HepG2 (cell line): ENCODE results near the gene MYADML2. TPM values are rescaled to one million over a fixed set of nuclear protein-coding genes. Genes with fewer than 3 reads are reported as not detected.
A peak's percentile ranks its signal among the peaks of the same experiment; 100 is the strongest.

ENCODE experiments used
- AKAP8 ChIP-seq: sonication (generic); formaldehyde crosslinking; IDR thresholded peaks from 2 replicates; pipeline ENCODE4 v1.5.1; 2020; ENCODE audit warnings: mild to moderate bottlenecking, missing genetic modification reagents
- CENPT ChIP-seq: sonication (generic); formaldehyde crosslinking; IDR thresholded peaks from 2 replicates; pipeline ENCODE4 v1.8.0; 2022; ENCODE audit warnings: low read depth, mild to moderate bottlenecking, moderate library complexity, missing genetic modification reagents
- EED ChIP-seq: sonication (generic); formaldehyde crosslinking; IDR thresholded peaks from 2 replicates; pipeline ENCODE4 v1.5.0; 2020; ENCODE audit warnings: mild to moderate bottlenecking, missing genetic modification reagents
- FLYWCH1 ChIP-seq: sonication (generic); formaldehyde crosslinking; IDR thresholded peaks from 2 replicates; pipeline ENCODE4 v1.8.1; 2023; ENCODE audit warnings: mild to moderate bottlenecking, missing genetic modification reagents
- GLI4 ChIP-seq: sonication (generic); formaldehyde crosslinking; IDR thresholded peaks from 2 replicates; pipeline ENCODE4 v1.5.1; 2020; ENCODE audit warnings: missing genetic modification reagents, mild to moderate bottlenecking, moderate library complexity, borderline replicate concordance
- HNRNPK ChIP-seq: fragments of 200-400 bp; formaldehyde crosslinking; IDR thresholded peaks from 2 replicates; pipeline ENCODE4 v1.6.1; 2018; ENCODE audit warnings: low read length, low read depth, moderate library complexity, mild to moderate bottlenecking; ENCODE audit not compliant: poor library complexity, severe bottlenecking
- HNRNPUL1 ChIP-seq: fragments of 200-400 bp; formaldehyde crosslinking; IDR thresholded peaks from 2 replicates; pipeline ENCODE4 v1.6.1; 2017; ENCODE audit warnings: low read depth, mild to moderate bottlenecking, low read length, moderate library complexity
- SMARCE1 ChIP-seq: fragments of 450-650 bp; IDR thresholded peaks from 2 replicates; pipeline ENCODE4 v1.6.1; 2017; ENCODE audit warnings: borderline replicate concordance
- TBX2 ChIP-seq: sonication (generic); formaldehyde crosslinking; IDR thresholded peaks from 2 replicates; pipeline ENCODE4 v1.5.0; 2020; ENCODE audit warnings: missing genetic modification reagents, mild to moderate bottlenecking, borderline replicate concordance
- TCF7L2 ChIP-seq: IDR thresholded peaks from 2 replicates; pipeline ENCODE4 v1.6.1; 2011; ENCODE audit warnings: mild to moderate bottlenecking, low read depth, low read length, moderate library complexity
- TEF ChIP-seq: sonication (generic); formaldehyde crosslinking; IDR thresholded peaks from 2 replicates; pipeline ENCODE4 v1.5.0; 2020; ENCODE audit warnings: missing genetic modification reagents
- TMF1 ChIP-seq: sonication (generic); formaldehyde crosslinking; IDR thresholded peaks from 2 replicates; pipeline ENCODE4 v1.8.1; 2022; ENCODE audit warnings: low read depth, missing genetic modification reagents
- ZBED4 ChIP-seq: sonication (generic); formaldehyde crosslinking; IDR thresholded peaks from 2 replicates; pipeline ENCODE4 v1.4.0; 2020; ENCODE audit warnings: missing genetic modification reagents, borderline replicate concordance
- ZNF224 ChIP-seq: sonication (generic); formaldehyde crosslinking; IDR thresholded peaks from 2 replicates; pipeline ENCODE4 v1.5.0; 2020; ENCODE audit warnings: mild to moderate bottlenecking, missing genetic modification reagents
- ZNF589 ChIP-seq: sonication (generic); formaldehyde crosslinking; conservative IDR thresholded peaks from 2 replicates; pipeline ENCODE4 v1.8.0; 2022; ENCODE audit warnings: mild to moderate bottlenecking, moderate library complexity, missing genetic modification reagents
- ZNF674 ChIP-seq: sonication (generic); formaldehyde crosslinking; IDR thresholded peaks from 2 replicates; pipeline ENCODE4 v1.5.0; 2020; ENCODE audit warnings: low read depth, mild to moderate bottlenecking, missing genetic modification reagents
- polyA plus RNA-seq, 8 experiments: library from polyadenylated mRNA; depleted of rRNA in 3 of 8; stranded (reverse) in 7 of 8; unstranded in 1 of 8; fragments of >200 nt; fragmentation: Illumina TruSeq in 4 of 8; extraction: Trizol in 4 of 8; gene quantifications; 2 replicates each; pipeline versions ENCODE4 v1.2.1 to v1.2.3, GENCODE V29; 2011 to 2016; ENCODE audit warnings: low read depth in 4 of 8, missing spikeins in 1 of 8, mixed read lengths in 1 of 8; ENCODE audit not compliant: insufficient read depth in 1 of 8
- total RNA-seq, 5 experiments: library from RNA; depleted of rRNA; stranded (reverse); fragments of >200 nt; fragmentation: Illumina TruSeq; extraction: Trizol; gene quantifications; 2 replicates each; pipeline ENCODE4 v1.2.3, GENCODE V29; 2016; ENCODE audit warnings: low read depth in 1 of 5
- TF ChIP-seq, protein P1 (sequence below): sonication (generic); formaldehyde crosslinking; IDR thresholded peaks from 2 replicates; pipeline ENCODE4 v1.8.0; 2022; ENCODE audit warnings: low read depth, missing genetic modification reagents
- TF ChIP-seq, protein P2 (sequence below): sonication (generic); formaldehyde crosslinking; IDR thresholded peaks from 2 replicates; pipeline ENCODE4 v1.5.0; 2020; ENCODE audit warnings: mild to moderate bottlenecking, missing genetic modification reagents

The MYADML2 gene
- total and polyA plus RNA-seq, 2 of the 13 experiments (the other 11 are each of a cell fraction or from before 2014, with no cell fraction given) = not detected

- TF ChIP-seq ZBED4 (CRISPR knock-in tag) (peak; percentile 62; the same call in 1 of the 2 replicates), HNRNPK (peak; percentile 10), GLI4 (CRISPR knock-in tag) (no peak; the same call in 1 of the 2 replicates), TCF7L2 (no peak), FLYWCH1 (CRISPR knock-in tag) (0 out of 2 replicates have a peak, but pooled peaks have one; percentile 4), ZNF674 (CRISPR knock-in tag) (0 out of 2 replicates have a peak, but pooled peaks have one; percentile 26), EED (CRISPR knock-in tag) (0 out of 2 replicates have a peak, but pooled peaks have one; percentile 17), TBX2 (CRISPR knock-in tag) (peak; percentile 12; the same call in 1 of the 2 replicates), SMARCE1 (0 out of 2 replicates have a peak, but pooled peaks have one; percentile 13), AKAP8 (CRISPR knock-in tag) (peak; percentile 45; the same call in 1 of the 2 replicates), TMF1 (0 out of 2 replicates have a peak, but pooled peaks have one; percentile 6), ZNF224 (0 out of 2 replicates have a peak, but pooled peaks have one; percentile 51), HNRNPUL1 (no peak), TEF (CRISPR knock-in tag) (0 out of 2 replicates have a peak, but pooled peaks have one; percentile 1), CENPT (CRISPR knock-in tag) (peak; percentile 90; the same call in 1 of the 2 replicates), ZNF589 (0 out of 2 replicates have a peak, but pooled peaks have one; percentile 89)
- TF ChIP-seq, protein P1, sequence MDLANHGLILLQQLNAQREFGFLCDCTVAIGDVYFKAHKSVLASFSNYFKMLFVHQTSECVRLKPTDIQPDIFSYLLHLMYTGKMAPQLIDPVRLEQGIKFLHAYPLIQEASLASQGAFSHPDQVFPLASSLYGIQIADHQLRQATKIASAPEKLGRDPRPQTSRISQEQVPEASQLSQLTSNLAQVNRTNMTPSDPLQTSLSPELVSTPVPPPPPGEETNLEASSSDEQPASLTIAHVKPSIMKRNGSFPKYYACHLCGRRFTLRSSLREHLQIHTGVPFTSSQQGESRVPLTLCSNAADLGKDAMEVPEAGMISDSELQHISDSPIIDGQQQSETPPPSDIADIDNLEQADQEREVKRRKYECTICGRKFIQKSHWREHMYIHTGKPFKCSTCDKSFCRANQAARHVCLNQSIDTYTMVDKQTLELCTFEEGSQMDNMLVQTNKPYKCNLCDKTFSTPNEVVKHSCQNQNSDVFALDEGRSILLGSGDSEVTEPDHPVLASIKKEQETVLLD (CRISPR knock-in tag) = peak; percentile 54; the same call in 1 of the 2 replicates
- TF ChIP-seq, protein P2, sequence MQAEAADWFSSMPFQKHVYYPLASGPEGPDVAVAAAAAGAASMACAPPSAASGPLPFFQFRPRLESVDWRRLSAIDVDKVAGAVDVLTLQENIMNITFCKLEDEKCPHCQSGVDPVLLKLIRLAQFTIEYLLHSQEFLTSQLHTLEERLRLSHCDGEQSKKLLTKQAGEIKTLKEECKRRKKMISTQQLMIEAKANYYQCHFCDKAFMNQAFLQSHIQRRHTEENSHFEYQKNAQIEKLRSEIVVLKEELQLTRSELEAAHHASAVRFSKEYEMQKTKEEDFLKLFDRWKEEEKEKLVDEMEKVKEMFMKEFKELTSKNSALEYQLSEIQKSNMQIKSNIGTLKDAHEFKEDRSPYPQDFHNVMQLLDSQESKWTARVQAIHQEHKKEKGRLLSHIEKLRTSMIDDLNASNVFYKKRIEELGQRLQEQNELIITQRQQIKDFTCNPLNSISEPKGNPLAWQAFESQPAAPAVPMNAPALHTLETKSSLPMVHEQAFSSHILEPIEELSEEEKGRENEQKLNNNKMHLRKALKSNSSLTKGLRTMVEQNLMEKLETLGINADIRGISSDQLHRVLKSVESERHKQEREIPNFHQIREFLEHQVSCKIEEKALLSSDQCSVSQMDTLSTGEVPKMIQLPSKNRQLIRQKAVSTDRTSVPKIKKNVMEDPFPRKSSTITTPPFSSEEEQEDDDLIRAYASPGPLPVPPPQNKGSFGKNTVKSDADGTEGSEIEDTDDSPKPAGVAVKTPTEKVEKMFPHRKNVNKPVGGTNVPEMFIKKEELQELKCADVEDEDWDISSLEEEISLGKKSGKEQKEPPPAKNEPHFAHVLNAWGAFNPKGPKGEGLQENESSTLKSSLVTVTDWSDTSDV (CRISPR knock-in tag) = peak; percentile 10; the same call in 1 of the 2 replicates
These were observed 12.5 kb upstream of the MYADML2 start (continued) for GRCh38 chr17:81959362-81960129.
